IMR-90 (cell line): Measurements from ENCODE around the gene PDIA4. TPM values are rescaled to one million over a fixed set of nuclear protein-coding genes. Genes with fewer than 3 reads are reported as not detected.

ENCODE experiments used
- ATAC-seq: fragments of 200-7000 bp; cut with Tn5 transposase; 2 replicates; pipeline ENCODE4 v1.9.1; 2020; ENCODE audit warnings: low read depth, mild to moderate bottlenecking, moderate library complexity
- BruUV-seq: library from RNA; stranded (reverse); fragments of 400-500 nt; replicated peaks from 2 replicates; lab custom pipeline; 2021; lab: Mats Ljungman, UMichigan
- CTCF ChIA-PET: fragments of 300-600 bp; formaldehyde crosslinking; extraction: SDS; loops from one replicate; lab custom pipeline; 2021; ENCODE audit warnings: antibody characterized with exemption; lab: Yijun Ruan, JAX
- POLR2A ChIA-PET: fragments of 300-600 bp; sonication (Branson Sonifier 250); formaldehyde crosslinking; loops from one replicate; lab custom pipeline; 2022; ENCODE audit warnings: antibody characterized with exemption; ENCODE audit not compliant: unreplicated experiment; lab: Charles Lee
- DNase-seq: peaks from one replicate; pipeline ENCODE4 v3.0.0; 2013
- H2AFZ ChIP-seq: replicated peaks from 2 replicates; pipeline ENCODE3; 2013; ENCODE audit warnings: low read length, mild to moderate bottlenecking; ENCODE audit not compliant: poor library complexity
- H2AK5ac ChIP-seq: 2 replicates; pipeline ENCODE4 v1.6.1; 2013; ENCODE audit warnings: low read depth, low read length, inconsistent platforms
- H2AK9ac ChIP-seq: replicated peaks from 2 replicates; pipeline ENCODE3; 2013; ENCODE audit warnings: mild to moderate bottlenecking, low read depth, low read length, moderate library complexity; ENCODE audit not compliant: poor library complexity
- H2BK120ac ChIP-seq: 2 replicates; pipeline ENCODE4 v1.6.1; 2013; ENCODE audit warnings: low read depth, low read length, inconsistent platforms
- H2BK15ac ChIP-seq: 3 replicates; pipeline ENCODE4 v1.6.1; 2013; ENCODE audit warnings: low read depth, low read length, inconsistent platforms
- H2BK20ac ChIP-seq: 2 replicates; pipeline ENCODE4 v1.6.1; 2013; ENCODE audit warnings: low read depth, mild to moderate bottlenecking, inconsistent platforms, low read length, moderate library complexity
- H2BK5ac ChIP-seq: 2 replicates; pipeline ENCODE4 v1.6.1; 2013; ENCODE audit warnings: mild to moderate bottlenecking, low read depth, low read length, inconsistent platforms; ENCODE audit not compliant: poor library complexity, severe bottlenecking
- H3K14ac ChIP-seq: replicated peaks from 2 replicates; pipeline ENCODE4 v1.6.1; 2013; ENCODE audit warnings: low read depth, low read length, inconsistent platforms
- H3K18ac ChIP-seq: 2 replicates; pipeline ENCODE4 v1.6.1; 2013; ENCODE audit warnings: low read depth, low read length, control low read depth
- H3K23ac ChIP-seq: 2 replicates; pipeline ENCODE4 v1.6.1; 2013; ENCODE audit warnings: low read depth, low read length, inconsistent platforms
- H3K27ac ChIP-seq: 2 replicates; pipeline ENCODE4 v1.5.1; 2013; ENCODE audit warnings: mild to moderate bottlenecking, control low read depth, low read length; ENCODE audit not compliant: insufficient read depth
- H3K27me3 ChIP-seq: 2 replicates; pipeline ENCODE4 v1.6.1; 2013; ENCODE audit warnings: low read length; ENCODE audit not compliant: control insufficient read depth, insufficient read depth
- H3K36me3 ChIP-seq: 2 replicates; pipeline ENCODE4 v1.6.1; 2013; ENCODE audit warnings: low read length, mixed read lengths; ENCODE audit not compliant: control insufficient read depth, insufficient read depth
- H3K4ac ChIP-seq: 2 replicates; pipeline ENCODE4 v1.6.1; 2013; ENCODE audit warnings: low read depth, low read length, inconsistent platforms
- H3K4me1 ChIP-seq: 2 replicates; pipeline ENCODE4 v1.6.1; 2013; ENCODE audit warnings: low read length, mixed read lengths; ENCODE audit not compliant: control insufficient read depth, insufficient read depth
- H3K4me2 ChIP-seq: 2 replicates; pipeline ENCODE4 v1.6.1; 2013; ENCODE audit warnings: low read depth, mild to moderate bottlenecking, control low read depth, low read length, moderate library complexity
- H3K4me3 ChIP-seq: 2 replicates; pipeline ENCODE4 v1.5.1; 2013; ENCODE audit warnings: low read depth, mild to moderate bottlenecking, control low read depth, low read length, moderate library complexity; ENCODE audit not compliant: insufficient read depth
- H3K56ac ChIP-seq: 2 replicates; pipeline ENCODE4 v1.6.1; 2013; ENCODE audit warnings: low read length, inconsistent platforms; ENCODE audit not compliant: insufficient read depth; ENCODE audit errors: extremely low read depth
- H3K79me1 ChIP-seq, 2 experiments: 2 replicates each; pipeline ENCODE4 v1.6.1; 2013; ENCODE audit warnings: low read length in 2 of 2, inconsistent platforms in 1 of 2, low read depth in 1 of 2
- H3K9ac ChIP-seq: 2 replicates; pipeline ENCODE4 v1.6.1; 2013; ENCODE audit warnings: low read depth, low read length, control low read depth
- H3K9me1 ChIP-seq: 2 replicates; pipeline ENCODE4 v1.6.1; 2013; ENCODE audit warnings: low read length, inconsistent platforms; ENCODE audit not compliant: insufficient read depth
- H3K9me3 ChIP-seq: 2 replicates; pipeline ENCODE4 v1.6.1; 2013; ENCODE audit warnings: low read length; ENCODE audit not compliant: control insufficient read depth, insufficient read depth
- H4K20me1 ChIP-seq: 2 replicates; pipeline ENCODE4 v1.6.1; 2013; ENCODE audit warnings: low read length, inconsistent platforms; ENCODE audit not compliant: insufficient read depth
- H4K5ac ChIP-seq: 2 replicates; pipeline ENCODE4 v1.6.1; 2013; ENCODE audit warnings: mild to moderate bottlenecking, low read depth, low read length, control low read depth
- H4K8ac ChIP-seq, 2 experiments: 2 replicates each; pipeline ENCODE4 v1.6.1; 2013; ENCODE audit warnings: low read depth in 2 of 2, low read length in 2 of 2, control low read depth in 1 of 2, inconsistent platforms in 1 of 2
- H4K91ac ChIP-seq: 2 replicates; pipeline ENCODE4 v1.6.1; 2013; ENCODE audit warnings: low read depth, low read length, inconsistent platforms; ENCODE audit not compliant: insufficient read depth
- BHLHE40 ChIP-seq: fragments of 150-350 bp; IDR thresholded peaks from 2 replicates; pipeline ENCODE4 v1.6.1; 2016; ENCODE audit warnings: mild to moderate bottlenecking, low read depth, low read length
- ELK1 ChIP-seq: fragments of 150-350 bp; IDR thresholded peaks from 2 replicates; pipeline ENCODE4 v1.6.1; 2016; ENCODE audit warnings: low read depth, mild to moderate bottlenecking, low read length, moderate library complexity, borderline replicate concordance
- SMC3 ChIP-seq: fragments of 150-350 bp; IDR thresholded peaks from 2 replicates; pipeline ENCODE4 v1.6.1; 2016; ENCODE audit warnings: low read depth, mild to moderate bottlenecking, antibody characterized with exemption, low read length, moderate library complexity
- WGBS, 2 experiments: methylation state at CpG; one replicate each; pipeline versions ENCODE4 v1.1.5 to v1.1.7; 2013; ENCODE audit warnings: missing lambda C conversion rate in 2 of 2; ENCODE audit not compliant: insufficient read length in 1 of 2; ENCODE audit errors: extremely low coverage in 2 of 2; 5-methylcytosine and 5-hydroxymethylcytosine counted together
- dilution Hi-C: fragments of 300-500 bp; cut with HindIII; formaldehyde crosslinking; loops from one replicate; pipeline ENCODE4 v1.14.3; 2018; ENCODE audit warnings: low sequenced_read_pairs; ENCODE audit not compliant: unreplicated experiment
- in situ Hi-C: fragments of 300-500 bp; cut with MboI; formaldehyde crosslinking; loops from 3 replicates; pipeline ENCODE4 v1.14.3; 2019; ENCODE audit warnings: low sequenced_read_pairs, inconsistent platforms, mixed read lengths
- intact Hi-C: fragments of 100-400 bp; cut with micrococcal nuclease; formaldehyde crosslinking; loops from 2 replicates; pipeline ENCODE4 v1.10.0; 2022
- polyA plus RNA-seq, 3 experiments: library from polyadenylated mRNA; depleted of rRNA; stranded (reverse); fragments of >200 nt; gene quantifications; 2 replicates each; pipeline ENCODE4 v1.2.3, GENCODE V29; 2012; ENCODE audit warnings: low replicate concordance in 1 of 3
- total RNA-seq: library from RNA; depleted of rRNA; stranded (reverse); fragments of >200 nt; gene quantifications from 2 replicates; pipeline ENCODE4 v1.2.3, GENCODE V29; 2012

Gene PDIA4
- total and polyA plus RNA-seq, 2 of the 4 experiments (the other 2 are of a cell fraction): 241 to 304 TPM

GRCh38 chr7:148994576-148994975, 33.7 kb downstream of the PDIA4 start:
- dilution Hi-C loops (no loop called here), in situ Hi-C loops (no loop called here)
- WGBS, 2 experiments: no CpG with 5 or more reads among the region's 3 CpGs

More at GRCh38 chr7:148994576-148994975, 33.7 kb downstream of the PDIA4 start:
- no peak overlapping the region for H3K4ac ChIP-seq
- no peaks in the 10 kb centered on the region for H3K9me1 ChIP-seq
- H2AK9ac ChIP-seq: no peak overlapping the region
- no peak overlapping the region for H3K9ac ChIP-seq
- no peaks in the 10 kb centered on the region for H3K36me3 ChIP-seq
- no peak overlapping the region for H4K5ac ChIP-seq
- no peak overlapping the region; the same call in 1 of the 2 replicates for H3K23ac ChIP-seq
- intact Hi-C loops: no loop called here
- H3K79me1 ChIP-seq: no peaks in the 10 kb centered on the region
- H3K4me2 ChIP-seq: no peak overlapping the region
- no peak overlapping the region for H3K14ac ChIP-seq
- BruUV-seq: no TSS peak
- H2AK5ac ChIP-seq: no peak overlapping the region
- ChIA-PET CTCF (no interaction called here), POLR2A (no interaction called here)
- DNase-seq (no peak), ATAC-seq (no peak)
- TF ChIP-seq BHLHE40 (no peak), SMC3 (no peak), ELK1 (no peak)
- no peak overlapping the region for H3K27ac ChIP-seq
- no peak overlapping the region for H3K4me3 ChIP-seq
- H4K91ac ChIP-seq: no peak overlapping the region
- H2BK5ac ChIP-seq: no peak overlapping the region
- H4K8ac ChIP-seq: no peak overlapping the region
- no peak overlapping the region for H3K56ac ChIP-seq
- H2BK120ac ChIP-seq: no peak overlapping the region
- H2BK20ac ChIP-seq: no peak overlapping the region
- H4K20me1 ChIP-seq: no peaks in the 10 kb centered on the region
- H2BK15ac ChIP-seq: no peak overlapping the region
- H3K4me1 ChIP-seq: no peaks in the 10 kb centered on the region
- no peak overlapping the region for H3K18ac ChIP-seq
- H3K9me3 ChIP-seq: no peaks in the 10 kb centered on the region
- H3K27me3 ChIP-seq: no peaks in the 10 kb centered on the region; the same call in 1 of the 2 replicates
- H2AFZ ChIP-seq: no peak overlapping the region
